Brain microvascular endothelial cell (primary cell): ENCODE results near the gene PACS1.

Source experiments
- DNase-seq: peaks from one replicate; pipeline ENCODE4 v3.0.0-alpha.2; 2020
- H3K27ac ChIP-seq: fragments of 250-450 bp; sonication (Bioruptor Pico); 2 replicates; pipeline ENCODE4 v1.5.1; 2020; ENCODE audit warnings: mild to moderate bottlenecking, moderate library complexity
- H3K27me3 ChIP-seq: fragments of 250-450 bp; sonication (Bioruptor Pico); replicated peaks from 2 replicates; pipeline ENCODE4 v1.5.1; 2020; ENCODE audit warnings: mild to moderate bottlenecking
- H3K36me3 ChIP-seq: fragments of 250-450 bp; sonication (Bioruptor Pico); replicated peaks from 2 replicates; pipeline ENCODE4 v1.5.1; 2020; ENCODE audit warnings: mild to moderate bottlenecking
- H3K4me3 ChIP-seq: 2 replicates; pipeline ENCODE4 v1.5.1; 2011; ENCODE audit warnings: low read depth, mild to moderate bottlenecking, control low read depth, low read length, moderate library complexity
- in situ Hi-C: cut with HindIII; loops from 2 replicates; pipeline ENCODE4 v1.10.0; 2017; ENCODE audit warnings: low sequenced_read_pairs, low pct_ligation_motif_present
- TF ChIP-seq, protein P1 (sequence below): IDR thresholded peaks from 2 replicates; pipeline ENCODE4 v1.5.1; 2011; ENCODE audit warnings: low read depth, mild to moderate bottlenecking, moderate library complexity, low read length, control low read depth, inconsistent platforms; ENCODE audit errors: missing control alignments

Gene PACS1

GRCh38 chr11:66287211-66287888 is 217.3 kb downstream of the PACS1 start:
- peaks cover 15% of the 10 kb centered on the region for H3K36me3 ChIP-seq
- no peak for DNase-seq
- peak overlapping the region; percentile 72 for H3K4me3 ChIP-seq
- no peak overlapping the region for H3K27ac ChIP-seq
- peaks cover 11% of the 10 kb centered on the region for H3K27me3 ChIP-seq
- in situ Hi-C loops, result no loop called here
- TF ChIP-seq, protein P1, sequence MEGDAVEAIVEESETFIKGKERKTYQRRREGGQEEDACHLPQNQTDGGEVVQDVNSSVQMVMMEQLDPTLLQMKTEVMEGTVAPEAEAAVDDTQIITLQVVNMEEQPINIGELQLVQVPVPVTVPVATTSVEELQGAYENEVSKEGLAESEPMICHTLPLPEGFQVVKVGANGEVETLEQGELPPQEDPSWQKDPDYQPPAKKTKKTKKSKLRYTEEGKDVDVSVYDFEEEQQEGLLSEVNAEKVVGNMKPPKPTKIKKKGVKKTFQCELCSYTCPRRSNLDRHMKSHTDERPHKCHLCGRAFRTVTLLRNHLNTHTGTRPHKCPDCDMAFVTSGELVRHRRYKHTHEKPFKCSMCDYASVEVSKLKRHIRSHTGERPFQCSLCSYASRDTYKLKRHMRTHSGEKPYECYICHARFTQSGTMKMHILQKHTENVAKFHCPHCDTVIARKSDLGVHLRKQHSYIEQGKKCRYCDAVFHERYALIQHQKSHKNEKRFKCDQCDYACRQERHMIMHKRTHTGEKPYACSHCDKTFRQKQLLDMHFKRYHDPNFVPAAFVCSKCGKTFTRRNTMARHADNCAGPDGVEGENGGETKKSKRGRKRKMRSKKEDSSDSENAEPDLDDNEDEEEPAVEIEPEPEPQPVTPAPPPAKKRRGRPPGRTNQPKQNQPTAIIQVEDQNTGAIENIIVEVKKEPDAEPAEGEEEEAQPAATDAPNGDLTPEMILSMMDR, result no peak

- TF ChIP-seq, protein P1, result no peak
- Histone ChIP-seq H3K36me3 (peaks cover 15% of the 10 kb centered on the region), H3K27me3 (peaks cover 18% of the 10 kb centered on the region), H3K4me3 (peak overlapping the region; percentile 72), H3K27ac (peak overlapping the region; percentile 97)
- in situ Hi-C loops, result no loop called here
- no peak for DNase-seq
These were observed 218.0 kb downstream of the PACS1 start for GRCh38 chr11:66287889-66288670.

DNA sequence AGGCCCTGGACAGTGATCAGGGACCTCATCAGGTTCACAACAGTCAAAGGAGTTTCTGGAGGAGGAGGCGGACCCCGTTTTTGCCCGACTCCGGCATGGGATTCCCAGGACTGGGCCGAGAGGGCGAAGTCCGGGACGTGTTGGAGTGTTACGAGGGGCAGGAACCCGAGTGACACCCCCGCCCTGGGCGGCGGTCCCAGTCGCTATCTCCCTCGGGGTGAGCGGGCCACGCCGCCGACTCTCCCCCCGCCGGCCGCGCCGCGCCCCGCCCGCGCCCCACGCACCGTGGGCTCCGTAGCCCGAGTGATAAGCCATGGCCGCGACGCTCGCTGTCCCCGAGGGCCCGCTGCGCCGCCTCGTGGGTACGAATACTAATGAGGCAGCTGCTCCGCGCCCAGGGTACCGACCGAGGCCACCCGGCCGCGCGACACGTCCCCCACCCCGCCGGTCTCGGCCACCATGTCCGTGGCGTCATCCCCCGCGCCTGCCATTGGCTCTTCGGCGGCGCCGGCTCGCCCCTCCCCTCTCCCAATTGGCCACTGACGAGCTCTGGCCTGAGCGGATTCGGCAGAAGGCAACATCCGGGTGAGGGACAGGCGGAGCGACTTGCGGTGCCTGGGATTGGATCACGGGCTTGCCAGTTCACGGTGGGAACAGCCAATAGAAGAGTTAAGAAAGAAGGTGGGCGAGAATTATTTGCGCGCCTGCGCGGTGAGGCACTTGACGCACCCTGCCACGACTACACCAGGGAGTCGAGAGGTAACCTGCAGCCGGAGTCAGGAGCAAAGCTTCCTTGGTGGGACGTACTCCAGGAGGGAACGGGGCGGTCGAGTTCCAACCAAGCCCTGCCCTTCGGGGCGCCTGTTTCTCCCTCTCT is 218.8 kb downstream of the PACS1 start, which contains the start of gene YIF1A:
TSS of gene YIF1A (minus strand) at position 473 of the 877 bp plus-strand sequence. CDS start at position 315, 158 bp downstream.
- Histone ChIP-seq H3K27ac (peak within 1 kb of the TSS; percentile 97), H3K27me3 (peaks cover 19% of the 10 kb centered on the region), H3K4me3 (peak within 1 kb of the TSS; percentile 72), H3K36me3 (peaks cover 12% of the 10 kb centered on the region)
- peak; percentile 100 for DNase-seq
- TF ChIP-seq, protein P1, result no peak
- in situ Hi-C loops, result no loop called here

DNA sequence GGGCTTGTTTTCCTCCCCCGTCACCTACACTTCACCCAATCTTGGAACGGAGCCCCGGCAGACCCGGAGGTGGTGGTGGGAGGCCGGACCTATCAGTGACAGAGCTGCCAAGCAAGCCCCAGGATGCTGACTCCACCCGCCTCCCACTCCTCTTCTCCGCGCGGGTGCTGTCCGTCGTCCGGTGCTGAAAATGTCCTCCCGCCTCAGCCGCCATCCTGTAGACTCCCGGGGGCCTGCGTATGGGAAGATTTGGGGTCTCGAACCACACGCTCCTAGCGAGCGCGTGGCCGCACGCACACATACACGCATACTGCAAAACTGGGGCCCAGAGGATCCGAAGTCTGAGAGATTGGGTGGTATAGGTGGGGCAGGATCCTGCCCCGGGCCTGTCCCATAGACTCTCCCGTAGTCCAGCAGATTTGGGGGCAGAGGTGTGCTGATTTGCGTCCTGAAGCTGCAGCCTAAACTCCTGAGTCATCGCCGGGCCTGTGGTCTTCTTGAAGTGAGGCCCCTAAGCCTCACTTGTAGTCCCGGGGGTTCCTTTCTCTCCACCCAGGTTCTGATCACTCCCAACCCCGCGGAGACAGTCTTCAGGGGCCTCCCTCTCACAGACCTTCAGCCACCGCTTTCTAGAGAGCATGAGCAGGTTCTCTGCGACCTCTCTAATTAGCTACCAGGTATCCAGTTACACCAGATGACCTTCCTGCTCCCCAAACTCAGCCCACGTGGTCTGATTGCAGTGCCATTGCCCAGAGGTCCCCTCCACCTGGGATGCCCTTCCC is 219.7 kb downstream of the PACS1 start:
- peak overlapping the region; percentile 97 for H3K27ac ChIP-seq
- H3K27me3 ChIP-seq, result peaks cover 19% of the 10 kb centered on the region
- no peak for DNase-seq
- in situ Hi-C loops, result no loop called here
- TF ChIP-seq, protein P1, result no peak
- H3K36me3 ChIP-seq, result peaks cover 9% of the 10 kb centered on the region
- peak overlapping the region; percentile 72 for H3K4me3 ChIP-seq

- H3K4me3 ChIP-seq, result no peak overlapping the region
- peaks cover 19% of the 10 kb centered on the region for H3K27me3 ChIP-seq
- in situ Hi-C loops, result no loop called here
- no peak for DNase-seq
- TF ChIP-seq, protein P1, result no peak
- H3K36me3 ChIP-seq, result peaks cover 9% of the 10 kb centered on the region
- H3K27ac ChIP-seq, result no peak overlapping the region
These were observed 220.2 kb downstream of the PACS1 start for GRCh38 chr11:66290330-66290621.
